Measurements from ENCODE around the gene ADAMTS6.
"Not testable (repeated sequence)": the region's sequence is repeated elsewhere in the genome, so short reads cannot be mapped to it uniquely, and the experiment has no call there.

Gene ADAMTS6

DNA sequence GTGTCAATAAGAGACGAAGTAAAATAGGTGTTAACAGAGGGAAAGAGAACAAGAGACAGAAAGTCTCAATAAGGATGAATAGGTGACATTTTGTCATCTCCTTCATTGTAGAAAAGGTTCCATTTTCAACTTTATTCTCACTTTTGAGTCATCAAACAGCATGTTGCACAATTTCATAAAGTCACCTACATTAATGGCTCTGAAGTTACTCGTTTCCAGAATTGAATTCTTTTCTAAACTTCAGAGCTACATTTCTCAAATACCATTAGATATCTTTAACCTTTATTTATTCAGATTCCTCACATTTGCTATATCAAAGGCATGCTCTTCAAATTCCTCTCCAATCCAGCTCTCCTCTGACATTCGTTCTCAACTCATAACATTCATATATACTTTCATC is 13.1 kb downstream of the ADAMTS6 start:
- no peak for DNase-seq (ENCODE audit: low spot score)

DNA sequence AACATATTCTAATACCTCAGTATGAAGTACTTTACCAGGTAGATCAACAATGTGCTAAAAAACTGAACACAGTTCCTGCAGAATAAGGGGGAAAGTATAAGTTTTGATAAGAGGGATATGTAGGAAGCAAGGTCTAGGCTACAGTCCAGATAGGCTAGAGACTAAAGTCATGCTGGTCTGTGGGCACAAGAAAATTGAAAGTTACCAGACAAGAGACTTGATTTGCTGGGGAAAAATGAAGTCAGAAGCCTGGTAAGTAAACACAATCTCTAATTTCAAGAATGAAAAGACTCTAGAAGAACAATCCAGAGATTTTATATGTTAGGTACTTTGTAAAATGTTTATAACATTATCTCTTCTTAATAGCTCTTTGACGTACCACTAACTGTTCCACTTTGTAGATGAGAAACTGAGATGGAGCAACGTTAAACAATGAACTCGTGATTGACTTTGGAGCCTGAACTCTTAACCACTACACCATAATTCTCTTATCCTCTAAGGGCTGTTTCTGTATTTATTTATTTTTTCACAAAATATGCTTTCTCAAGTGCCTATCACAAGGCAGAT is 19.5 kb downstream of the ADAMTS6 start:
- DNase-seq (ENCODE audit: low spot score), result no peak

DNA sequence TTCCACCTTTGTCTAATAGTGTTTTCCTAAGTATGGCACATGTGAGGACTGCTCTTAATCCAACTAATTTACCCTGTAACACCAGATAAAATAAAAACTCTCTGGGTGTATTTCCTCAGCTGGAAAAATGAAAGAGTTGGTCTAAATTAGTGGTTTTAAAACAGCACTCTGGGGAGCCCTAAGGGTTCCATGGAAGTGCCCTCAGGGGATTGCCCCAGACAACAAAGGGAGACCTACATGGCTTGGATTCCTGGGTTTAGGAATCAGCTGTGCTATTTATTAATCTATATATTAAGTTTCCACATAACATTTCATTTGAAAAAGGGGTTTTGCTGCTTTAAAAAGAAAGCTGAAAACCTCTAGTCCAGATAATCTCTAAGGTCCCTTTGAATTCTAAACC is 20.2 kb downstream of the ADAMTS6 start:
- DNase-seq (ENCODE audit: low spot score), result no peak

DNA sequence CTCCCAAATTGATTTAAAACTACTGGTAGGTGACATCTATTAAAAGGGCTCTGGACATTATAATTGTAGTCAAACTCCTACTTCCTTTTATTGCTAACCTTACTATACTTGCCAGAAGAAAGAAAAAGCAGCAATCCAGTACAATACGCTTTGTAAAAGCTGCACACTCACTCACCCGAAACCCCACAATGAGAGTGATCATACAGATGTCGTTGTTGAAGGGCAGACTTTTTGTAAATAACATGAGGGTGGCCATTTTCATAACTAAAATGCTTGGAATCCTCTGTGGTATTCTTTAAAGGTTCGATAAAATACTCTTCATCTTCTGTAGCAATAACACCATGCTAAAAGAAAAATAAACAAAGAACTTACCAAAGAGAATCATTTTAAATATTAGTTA is 21.7 kb downstream of the ADAMTS6 start:
- no peak for DNase-seq (ENCODE audit: low spot score)

DNA sequence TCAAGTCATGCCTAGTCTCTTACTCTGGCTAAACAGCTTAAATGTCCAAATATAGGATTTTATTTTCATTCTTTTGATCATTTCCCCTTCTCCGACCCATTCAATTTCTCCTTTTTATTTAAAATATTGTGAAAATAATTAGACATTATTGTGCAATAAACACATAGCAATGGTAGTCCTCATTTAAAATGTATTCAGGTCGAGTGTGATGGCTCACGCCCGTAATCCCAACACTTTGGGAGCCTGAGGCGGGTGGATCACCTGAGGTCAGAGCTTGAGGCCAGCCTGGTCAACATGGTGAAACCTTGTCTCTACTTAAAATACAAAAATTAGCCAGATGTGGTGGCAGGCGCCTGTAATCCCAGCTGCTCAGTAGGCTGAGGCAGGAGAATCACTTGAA is 26.7 kb downstream of the ADAMTS6 start:
- DNase-seq (ENCODE audit: low spot score), result no peak

DNA sequence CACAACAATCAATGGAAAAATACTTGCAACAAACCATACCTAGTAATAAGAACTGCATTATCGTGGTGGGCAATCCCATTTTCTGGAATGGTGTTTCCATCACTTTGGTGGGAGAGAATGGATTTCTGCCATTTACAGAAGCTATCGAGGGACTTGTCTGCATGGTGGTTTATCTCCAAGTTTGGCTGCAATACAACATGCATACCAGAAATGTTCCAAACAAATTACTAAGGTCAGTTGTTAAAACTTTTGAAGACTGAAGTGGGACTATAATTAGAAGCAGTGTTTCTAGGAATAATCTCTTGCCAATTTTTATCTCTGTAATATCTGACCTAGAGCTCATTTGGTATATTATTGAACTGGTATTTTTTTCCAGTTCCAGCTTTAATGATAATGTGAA is 30.3 kb downstream of the ADAMTS6 start:
- no peak for DNase-seq (ENCODE audit: low spot score)

DNA sequence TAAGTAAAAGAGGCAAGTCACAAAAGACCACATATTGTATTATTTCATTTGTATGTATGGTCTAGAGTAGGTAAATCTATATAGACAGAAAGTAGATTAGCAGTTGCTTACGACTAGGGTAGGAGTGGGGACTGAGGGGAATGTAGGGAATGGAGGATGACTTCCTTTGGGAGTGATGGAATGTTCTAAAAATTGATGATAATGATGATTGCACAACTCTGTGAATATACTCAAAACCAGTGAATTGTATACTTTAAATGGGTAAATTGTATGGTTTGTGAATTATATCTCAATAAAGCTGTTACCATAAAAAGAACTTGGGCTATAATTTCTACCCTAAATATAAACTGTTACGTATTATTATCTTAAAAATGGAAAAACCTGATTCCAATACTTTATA is 35.0 kb downstream of the ADAMTS6 start:
- no peak for DNase-seq (ENCODE audit: low spot score)

DNA sequence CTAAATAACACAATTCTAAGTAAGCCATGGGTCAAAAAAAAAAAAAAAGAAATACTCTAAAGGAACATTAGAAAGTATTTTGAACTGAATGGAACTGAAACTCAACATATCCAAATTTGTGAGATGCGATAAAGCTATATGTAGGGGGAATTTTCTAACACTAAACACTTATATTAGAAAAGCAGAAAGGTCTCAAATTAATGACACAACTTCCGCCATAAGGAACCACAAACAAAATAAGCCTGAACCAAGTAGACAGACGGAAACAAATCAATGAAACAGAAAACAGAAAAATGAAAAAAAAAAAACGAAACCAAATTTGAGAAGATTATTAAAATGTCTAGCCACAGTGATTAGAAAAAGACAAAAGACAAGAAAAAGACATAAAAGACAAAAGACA is 39.9 kb downstream of the ADAMTS6 start:
- DNase-seq (ENCODE audit: low spot score), result no peak

DNA sequence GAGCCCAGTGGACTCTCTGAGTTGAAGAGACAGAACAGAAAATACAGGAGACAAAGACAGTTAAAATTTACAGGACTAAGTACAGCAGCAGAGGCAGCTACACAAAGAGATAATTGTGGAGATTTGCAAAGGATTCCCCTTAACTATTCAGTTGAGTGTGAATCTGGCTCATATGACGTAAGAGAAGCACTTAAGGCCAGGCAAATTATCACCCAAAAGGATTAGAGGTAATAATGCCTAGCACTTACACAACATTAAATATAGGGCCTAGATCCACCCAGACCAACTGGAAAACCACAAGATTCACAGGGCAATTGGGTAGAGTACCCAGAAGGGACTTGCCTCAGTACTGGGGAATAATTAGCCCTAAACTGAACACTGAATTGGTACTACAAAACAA is 41.3 kb downstream of the ADAMTS6 start:
- DNase-seq (ENCODE audit: low spot score), result peak; percentile 56

DNA sequence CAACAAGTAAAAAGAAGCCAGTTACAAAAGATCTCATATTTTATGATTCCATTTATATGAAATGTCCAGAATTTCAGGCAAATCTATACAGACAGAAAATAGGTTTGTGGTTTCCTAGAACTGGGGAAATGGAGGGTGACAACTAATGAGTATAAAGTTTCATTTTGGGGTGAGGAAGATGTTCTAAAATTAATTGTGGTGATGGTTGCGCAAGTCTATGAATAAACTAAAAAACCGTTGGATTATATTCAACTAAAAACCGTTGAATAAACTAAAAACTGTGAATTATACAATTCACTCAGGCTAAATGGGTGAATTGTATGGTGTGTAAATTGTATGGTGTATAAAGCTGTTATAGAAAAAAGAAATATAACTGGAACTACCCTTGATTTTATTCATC is 47.6 kb downstream of the ADAMTS6 start:
- no peak for DNase-seq (ENCODE audit: low spot score)

DNA sequence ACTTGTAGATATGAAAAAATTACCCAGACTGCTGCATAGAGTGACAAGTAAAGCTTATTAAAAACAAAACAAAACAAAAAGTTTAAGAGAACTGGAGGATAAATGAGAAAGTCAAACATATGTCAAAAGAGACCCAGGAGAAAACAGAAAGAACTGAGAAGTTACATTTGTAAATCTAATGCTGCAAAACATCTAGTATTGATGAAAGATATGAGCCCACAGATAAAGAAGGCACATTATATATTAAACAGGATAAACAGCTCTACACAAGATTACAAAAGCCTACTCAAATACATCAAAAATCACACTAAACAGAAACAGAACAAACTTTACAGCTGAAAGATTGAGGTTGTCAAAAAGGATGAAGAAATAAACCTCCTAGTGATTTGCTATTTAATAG is 55.1 kb downstream of the ADAMTS6 start:
- no peak for DNase-seq (ENCODE audit: low spot score)

DNA sequence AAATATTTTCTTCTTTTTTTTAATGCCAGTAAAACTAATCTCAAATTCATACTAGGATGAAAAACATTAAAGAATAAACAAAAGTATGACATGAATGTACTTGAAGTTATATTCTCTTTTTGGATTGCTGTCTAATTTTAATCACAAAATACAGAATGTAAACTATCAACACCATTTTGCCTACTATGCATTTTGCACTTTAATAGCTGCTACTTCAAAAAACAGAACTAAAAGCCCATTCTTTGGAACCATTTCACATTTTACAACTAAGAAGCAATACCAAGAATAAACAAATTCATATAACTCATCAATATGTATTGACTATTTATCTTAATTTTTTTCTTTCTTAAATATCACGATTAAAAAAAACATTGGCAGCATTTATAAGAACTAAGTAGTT is 58.1 kb downstream of the ADAMTS6 start:
- DNase-seq (ENCODE audit: low spot score), result no peak

DNA sequence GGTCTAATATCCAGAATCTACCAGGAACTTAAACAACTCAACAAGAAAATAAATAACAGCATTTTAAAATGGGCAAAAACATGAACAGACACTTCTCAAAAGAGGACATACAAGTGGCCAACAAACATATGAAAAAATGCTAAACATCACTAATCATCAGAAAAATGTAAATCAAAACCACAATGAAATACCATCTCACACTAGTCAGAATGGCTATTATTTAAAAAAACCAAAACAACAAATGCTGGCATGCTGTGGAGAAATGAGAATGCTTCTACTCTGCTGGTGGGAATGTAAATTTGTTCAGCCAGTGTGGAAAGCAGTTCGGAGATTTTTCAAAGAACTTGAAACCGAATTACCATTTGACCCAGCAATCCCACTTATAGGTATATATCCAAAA is 63.1 kb downstream of the ADAMTS6 start:
- DNase-seq (ENCODE audit: low spot score), result no peak

DNA sequence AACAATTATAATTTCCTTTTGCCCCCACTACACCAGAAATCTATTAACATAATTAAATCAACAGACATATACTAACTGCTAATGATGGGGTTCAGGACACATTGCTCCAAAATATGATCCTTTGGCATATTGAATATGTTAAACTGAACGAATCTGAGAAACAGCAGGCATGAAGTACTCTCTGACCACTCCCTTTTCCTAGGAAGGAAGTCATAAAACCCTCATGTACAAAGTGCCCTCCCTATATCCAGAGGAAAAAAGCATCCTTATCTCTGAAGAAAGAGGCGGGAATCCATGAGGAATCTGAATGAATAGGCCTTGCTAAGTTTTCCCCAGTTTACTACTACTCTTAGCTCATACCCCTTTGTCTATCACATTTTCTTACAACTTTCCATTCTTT is 67.9 kb downstream of the ADAMTS6 start:
- no peak for DNase-seq (ENCODE audit: low spot score)

DNA sequence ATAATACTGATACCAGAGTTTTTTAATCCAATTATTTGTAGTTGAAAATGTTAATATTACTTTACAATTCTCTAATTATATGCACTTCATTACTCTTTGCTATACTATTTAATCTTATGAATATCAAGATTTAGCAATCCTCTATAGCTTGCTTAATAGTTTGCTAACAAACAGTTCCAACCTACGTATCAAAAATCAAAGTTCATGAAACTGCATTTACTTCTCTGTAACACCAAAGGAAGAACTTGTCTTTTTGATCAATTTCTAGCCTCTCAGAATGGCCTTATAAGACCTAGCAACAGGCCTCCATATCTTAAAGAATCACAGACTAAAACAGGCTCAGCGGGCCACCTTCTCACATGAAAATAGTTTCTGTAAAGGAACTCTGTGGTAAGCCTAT is 68.9 kb downstream of the ADAMTS6 start:
- DNase-seq (ENCODE audit: low spot score), result no peak

DNA sequence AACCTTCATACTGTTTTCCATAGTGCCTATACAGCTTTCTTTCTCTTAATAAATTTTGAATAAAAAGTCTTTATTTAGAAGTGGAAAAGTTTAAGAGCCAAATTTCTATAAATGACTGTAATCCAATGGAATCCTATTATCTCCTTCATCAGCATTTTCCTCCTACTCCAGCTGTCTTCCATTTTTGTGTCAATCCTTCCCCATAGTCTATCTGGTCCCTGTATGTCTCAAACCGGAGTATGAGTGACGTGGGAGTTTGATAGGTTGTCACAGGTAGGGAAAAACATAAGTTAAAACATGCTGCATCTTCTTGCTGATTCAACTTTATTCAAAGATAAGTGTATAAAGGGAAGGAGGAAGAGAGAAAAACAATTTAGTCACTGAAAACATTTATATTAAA is 70.4 kb downstream of the ADAMTS6 start:
- no peak for DNase-seq (ENCODE audit: low spot score)

DNA sequence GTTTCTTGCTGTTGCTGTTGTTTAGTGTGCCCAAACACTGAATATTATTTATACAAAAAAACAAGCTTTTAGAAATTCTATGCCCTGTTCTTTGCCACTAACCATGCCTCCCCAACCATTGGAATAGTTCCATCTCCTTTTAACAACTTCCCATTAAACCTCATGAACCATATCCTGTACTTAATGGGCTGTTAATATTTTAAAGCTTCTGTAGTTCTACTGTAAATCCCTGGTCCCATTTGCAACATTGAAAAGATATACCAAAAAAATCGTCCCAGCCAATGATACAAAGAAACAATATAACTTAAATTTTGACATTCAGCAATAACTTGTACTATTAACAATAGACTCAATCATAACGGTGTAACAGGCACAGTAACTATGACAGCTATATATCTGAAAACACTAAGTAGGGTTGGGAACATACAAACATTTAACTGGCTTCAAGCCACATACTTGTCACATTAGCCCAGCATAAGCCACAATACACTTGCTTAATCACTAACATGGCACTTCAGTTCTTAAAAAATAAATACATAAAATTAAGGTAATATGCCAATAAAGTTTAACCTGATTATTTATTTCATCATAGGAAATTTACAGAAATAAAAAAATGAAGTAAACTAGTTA is 86.1 kb downstream of the ADAMTS6 start:
- no peak for DNase-seq (ENCODE audit: low spot score)

DNA sequence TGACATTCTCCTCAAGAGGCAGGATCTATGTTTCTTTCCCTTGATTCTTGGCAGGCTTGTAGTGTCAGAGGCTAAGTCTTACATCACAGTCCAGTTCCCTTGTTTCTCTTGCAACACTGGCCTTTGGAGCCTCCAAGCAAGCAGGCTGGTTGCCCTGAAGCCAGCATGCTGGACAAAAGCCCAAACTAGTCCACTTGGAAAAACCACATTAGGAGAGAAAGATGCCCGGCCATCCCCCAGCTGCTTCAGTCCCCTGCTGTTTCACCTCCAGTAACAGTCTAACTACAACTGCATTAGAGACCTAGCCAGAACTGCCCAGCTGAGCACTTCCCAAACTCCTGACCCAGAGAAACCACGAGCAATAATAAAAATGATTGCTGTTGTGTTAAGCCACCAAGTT is 87.6 kb downstream of the ADAMTS6 start:
- no peak for DNase-seq (ENCODE audit: low spot score)

DNA sequence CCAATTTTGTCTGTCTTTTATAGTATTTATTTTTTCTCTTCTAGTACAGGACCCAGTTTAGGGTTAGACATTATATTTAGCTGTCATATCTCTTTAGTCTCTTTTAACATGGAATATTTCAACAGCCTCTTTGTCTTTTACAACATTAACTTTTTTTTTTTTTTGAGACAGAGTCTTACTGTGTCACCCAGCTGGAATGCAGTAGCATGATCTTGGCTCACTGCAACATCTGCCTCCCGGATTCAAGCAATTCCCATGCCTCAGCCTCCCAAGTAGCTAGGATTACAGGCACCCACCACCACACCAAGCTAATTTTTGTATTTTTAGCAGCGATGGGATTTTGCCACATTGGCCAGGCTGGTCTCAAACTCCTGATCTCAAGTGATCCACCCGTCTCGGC is 90.1 kb downstream of the ADAMTS6 start:
- no peak for DNase-seq (ENCODE audit: low spot score)

DNA sequence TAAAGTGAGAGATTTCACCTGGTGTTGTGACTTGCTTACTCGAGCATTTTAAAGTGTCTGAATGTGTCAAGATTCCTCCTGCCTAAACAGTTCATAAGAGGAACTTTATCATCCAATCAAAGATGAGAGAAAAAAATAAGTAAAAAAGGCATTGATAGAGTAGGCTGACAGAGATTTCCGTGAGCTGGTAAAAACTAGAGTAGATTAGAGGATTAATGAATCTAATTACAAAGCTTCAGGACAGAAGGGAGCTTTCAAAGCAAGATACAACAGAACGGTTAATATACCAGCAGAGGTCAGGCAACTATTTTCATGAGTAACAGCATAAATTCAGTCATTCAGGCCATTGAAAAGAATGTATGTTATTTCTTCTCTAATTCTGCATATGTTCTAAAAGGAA is 91.5 kb downstream of the ADAMTS6 start:
- peak; percentile 33 for DNase-seq (ENCODE audit: low spot score)

DNA sequence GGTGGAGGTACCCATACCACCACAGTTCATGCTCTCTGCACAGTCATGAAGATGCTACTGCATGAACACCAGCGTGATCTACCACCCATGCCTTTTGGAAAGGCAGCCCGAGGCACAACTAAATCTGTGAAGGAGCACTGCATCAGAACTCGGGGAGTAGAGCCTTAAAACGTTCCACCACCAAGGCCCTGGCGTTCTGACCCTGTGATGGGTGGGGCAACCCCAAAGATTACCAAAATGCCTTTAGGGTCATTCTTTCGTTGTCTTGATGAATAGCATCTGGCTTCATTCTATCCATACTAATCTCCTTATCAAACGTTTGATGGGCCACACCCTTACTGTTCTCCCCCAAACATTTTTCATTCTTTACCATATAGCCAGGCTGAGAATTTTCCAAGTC is 97.9 kb downstream of the ADAMTS6 start:
- DNase-seq (ENCODE audit: low spot score), result no peak

DNA sequence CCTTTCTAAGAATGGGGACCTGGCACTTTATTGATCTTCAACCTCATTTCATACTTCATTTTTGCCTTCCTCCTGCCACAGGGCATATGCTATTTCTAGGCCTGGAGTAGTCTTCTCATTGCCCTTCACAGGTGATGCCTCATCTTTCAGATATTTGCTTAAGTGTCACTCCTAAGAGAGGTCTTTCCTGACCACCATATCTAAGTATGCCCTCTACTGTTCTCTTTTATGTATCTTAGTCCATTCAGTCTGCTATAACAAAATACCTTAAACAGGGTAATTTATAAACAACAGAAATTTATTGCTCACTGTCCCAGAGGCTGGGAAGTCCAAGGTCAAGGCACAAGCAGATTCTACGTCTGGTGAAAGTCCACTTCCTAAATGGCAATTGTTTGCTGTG is 99.1 kb downstream of the ADAMTS6 start:
- no peak for DNase-seq (ENCODE audit: low spot score)

DNA sequence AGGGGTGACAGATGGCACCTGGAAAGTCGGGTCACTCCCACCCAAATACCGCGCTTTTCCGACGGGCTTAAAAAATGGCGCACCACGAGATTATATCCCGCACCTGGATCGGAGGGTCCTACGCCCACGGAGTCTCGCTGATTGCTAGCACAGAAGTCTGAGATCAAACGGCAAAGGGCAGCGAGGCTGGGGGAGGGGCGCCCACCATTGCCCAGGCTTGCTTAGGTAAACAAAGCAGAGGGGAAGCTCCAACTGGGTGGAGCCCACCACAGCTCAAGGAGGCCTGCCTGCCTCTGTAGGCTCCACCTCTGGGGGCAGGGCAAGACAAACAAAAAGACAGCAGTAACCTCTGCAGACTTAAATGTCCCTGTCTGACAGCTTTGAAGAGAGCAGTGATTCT is 111.2 kb downstream of the ADAMTS6 start:
- DNase-seq (ENCODE audit: low spot score), result not testable (repeated sequence)

DNA sequence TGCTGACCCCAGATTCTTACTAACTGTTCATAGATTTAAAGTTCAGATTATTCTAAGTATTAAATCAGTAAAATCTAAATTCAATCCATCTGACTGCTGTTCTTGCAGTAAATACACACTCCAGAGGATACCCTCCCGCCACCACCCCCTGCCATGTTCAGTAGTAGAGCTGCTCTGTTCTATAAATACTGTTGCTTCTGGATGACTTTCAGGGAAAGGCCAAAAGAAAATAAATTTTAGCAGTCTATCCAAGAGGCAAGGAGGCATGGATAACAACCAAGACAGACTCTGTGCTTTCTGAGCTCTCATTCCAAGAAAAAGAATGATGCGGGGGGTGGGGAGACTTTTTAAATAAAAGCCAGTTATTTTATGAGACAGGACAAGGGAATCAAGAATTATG is 115.1 kb downstream of the ADAMTS6 start:
- DNase-seq (ENCODE audit: low spot score), result no peak

DNA sequence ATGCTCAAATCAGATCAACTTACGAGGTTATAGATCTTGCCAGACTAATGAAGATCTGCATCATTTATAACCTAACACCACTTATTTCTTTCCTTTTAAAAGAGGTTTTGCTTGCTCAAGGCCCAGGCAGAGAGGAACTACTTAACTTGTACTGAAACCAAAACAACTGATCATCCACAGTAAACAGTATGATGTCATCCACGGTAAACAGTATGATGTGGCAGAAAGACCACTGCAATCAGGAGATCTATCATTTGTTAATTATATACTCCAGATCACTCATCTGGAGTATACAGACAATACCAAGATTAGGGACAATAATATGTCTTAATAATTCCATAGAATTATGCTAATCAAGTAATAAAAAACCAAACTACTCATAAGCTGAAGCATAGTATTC is 116.8 kb downstream of the ADAMTS6 start:
- DNase-seq (ENCODE audit: low spot score), result no peak
